ENCODE data around the gene NFATC3.

Gene NFATC3

GRCh38 chr16:68274441-68274840, 189.3 kb downstream of the NFATC3 start:
- Mint-ChIP-seq H3K27ac (peak overlapping the region; percentile 95), H3K36me3 (peaks cover 8% of the 10 kb centered on the region), H3K4me1 (ENCODE audit: low read depth) (peaks cover 75% of the 10 kb centered on the region), H3K9me3 (ENCODE audit: low read depth) (no peaks in the 10 kb centered on the region), H3K27me3 (no peaks in the 10 kb centered on the region), H3K4me3 (peak overlapping the region; percentile 70)

DNA sequence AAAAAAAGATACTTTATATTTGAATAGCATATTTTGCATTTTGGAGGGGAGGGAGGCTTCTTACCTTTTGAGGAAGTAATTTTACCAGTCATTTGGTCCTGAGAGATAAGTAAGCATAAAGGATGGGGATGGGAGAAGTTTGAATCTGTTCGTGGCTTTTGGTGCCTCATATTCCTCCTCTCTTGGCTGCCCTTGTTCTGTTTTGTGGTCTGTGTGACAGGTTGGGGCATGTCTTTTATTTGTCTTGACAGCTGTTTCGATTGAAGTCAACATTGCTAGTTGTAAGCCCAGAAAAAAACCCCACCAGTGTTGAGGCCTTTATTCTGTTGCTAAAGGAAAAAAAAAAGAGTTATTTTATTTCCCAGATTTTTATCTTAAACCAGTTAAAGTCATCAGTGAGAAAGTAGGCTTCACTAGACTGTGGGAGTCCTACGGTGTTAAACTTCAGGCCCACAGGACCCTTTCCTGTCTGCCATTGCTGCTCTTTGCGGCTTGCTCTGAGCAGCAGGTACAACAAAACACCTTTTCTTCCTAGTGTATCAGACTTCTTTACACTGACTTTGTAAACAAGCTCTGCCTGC, 190.5 kb downstream of the NFATC3 start:
- Mint-ChIP-seq H3K4me1 (ENCODE audit: low read depth) (peaks cover 72% of the 10 kb centered on the region), H3K4me3 (peak overlapping the region; percentile 52), H3K9me3 (ENCODE audit: low read depth) (no peaks in the 10 kb centered on the region), H3K27ac (peak overlapping the region; percentile 77), H3K27me3 (no peaks in the 10 kb centered on the region), H3K36me3 (peaks cover 11% of the 10 kb centered on the region)

DNA sequence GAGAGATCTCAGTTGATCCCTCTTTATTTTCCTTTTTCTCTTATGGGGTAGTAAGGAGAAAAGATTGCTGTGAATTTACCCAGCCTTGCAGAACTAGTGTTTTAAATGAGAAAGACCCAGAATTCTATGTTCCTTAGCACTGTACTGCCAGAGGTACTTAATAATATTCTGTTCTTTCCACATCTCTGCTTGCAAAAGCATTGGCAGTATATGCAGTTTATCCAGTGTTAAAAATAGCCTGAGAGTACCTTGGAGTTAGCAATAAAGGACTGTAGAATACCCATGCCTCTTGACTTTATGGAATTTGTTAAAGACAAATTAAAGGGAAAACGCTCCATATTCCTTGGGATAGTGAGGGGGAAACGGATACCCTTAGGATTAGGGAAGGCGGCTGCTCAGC, 191.1 kb downstream of the NFATC3 start:
- H3K36me3 Mint-ChIP-seq, result peaks cover 11% of the 10 kb centered on the region

More for the DNA sequence above, 191.1 kb downstream of the NFATC3 start:
- Mint-ChIP-seq H3K27me3 (no peaks in the 10 kb centered on the region), H3K9me3 (ENCODE audit: low read depth) (no peaks in the 10 kb centered on the region), H3K4me1 (ENCODE audit: low read depth) (peaks cover 73% of the 10 kb centered on the region), H3K4me3 (peak overlapping the region; percentile 52), H3K27ac (peak overlapping the region; percentile 77)
